GM12874 (cell line): Measurements from ENCODE around the gene PLPPR5.

Experiments used
- CTCF ChIP-seq: IDR thresholded peaks from 2 replicates; pipeline ENCODE4 v1.5.1; 2011; ENCODE audit warnings: low read depth, mild to moderate bottlenecking, control low read depth, low read length, moderate library complexity; ENCODE audit not compliant: insufficient read depth

Gene PLPPR5

GRCh38 chr1:98964198-98964597 is 40.5 kb downstream of the PLPPR5 start:
- no peak for TF ChIP-seq CTCF

GRCh38 chr1:98963064-98963758 is 41.5 kb downstream of the PLPPR5 start:
- no peak for TF ChIP-seq CTCF

- TF ChIP-seq CTCF: no peak
Observed at GRCh38 chr1:98962156-98962555, 42.5 kb downstream of the PLPPR5 start.

GRCh38 chr1:98949621-98950020 is 55.0 kb downstream of the PLPPR5 start:
- TF ChIP-seq CTCF: no peak

- TF ChIP-seq CTCF: no peak
Observed at GRCh38 chr1:98949166-98949565, 55.5 kb downstream of the PLPPR5 start.

GRCh38 chr1:98947071-98947470 is 57.6 kb downstream of the PLPPR5 start:
- no peak for TF ChIP-seq CTCF

- no peak for TF ChIP-seq CTCF
Observed at GRCh38 chr1:98940722-98941079, 64.0 kb downstream of the PLPPR5 start.
